ENCODE data around the gene PLA2G5. TPM values are rescaled to one million over a fixed set of nuclear protein-coding genes. Genes with fewer than 3 reads are reported as not detected.

Gene PLA2G5
- total and polyA plus RNA-seq, 2 of the 4 experiments (the other 2 are of a cell fraction), result not detected

GRCh38 chr1:20031161-20031560, 38.8 kb upstream of the PLA2G5 start:
- Histone ChIP-seq H3K9me1 (ENCODE audit: insufficient read depth, low read length) (no peaks in the 10 kb centered on the region), H2BK120ac (ENCODE audit: low read depth, low read length) (no peak overlapping the region), H2BK5ac (ENCODE audit: low read depth, low read length, poor library complexity, severe bottlenecking) (no peak overlapping the region), H2AK9ac (replicated peaks; ENCODE audit: low read depth, low read length, poor library complexity) (no peak overlapping the region), H3K4me3 (ENCODE audit: insufficient read depth, low read depth, low read length) (no peak overlapping the region), H3K27me3 (ENCODE audit: control insufficient read depth, insufficient read depth, low read length) (peaks cover 14% of the 10 kb centered on the region), H3K18ac (ENCODE audit: low read depth, low read length) (no peak overlapping the region), H2BK15ac (ENCODE audit: low read depth, low read length) (no peak overlapping the region), H3K79me1 (ENCODE audit: low read depth in 1 of 2, low read length in 2 of 2) (no peaks in the 10 kb centered on the region), H3K4me1 (ENCODE audit: control insufficient read depth, insufficient read depth, low read length) (no peaks in the 10 kb centered on the region), H3K27ac (ENCODE audit: insufficient read depth, low read length) (no peak overlapping the region), H3K56ac (ENCODE audit: extremely low read depth, insufficient read depth, low read length) (no peak overlapping the region), H3K36me3 (ENCODE audit: control insufficient read depth, insufficient read depth, low read length) (no peaks in the 10 kb centered on the region), H2AFZ (replicated peaks; ENCODE audit: low read length, poor library complexity) (no peak overlapping the region), H3K23ac (ENCODE audit: low read depth, low read length) (no peak overlapping the region), H3K9me3 (ENCODE audit: control insufficient read depth, insufficient read depth, low read length) (no peaks in the 10 kb centered on the region), H3K14ac (replicated peaks; ENCODE audit: low read depth, low read length) (no peak overlapping the region), H4K20me1 (ENCODE audit: insufficient read depth, low read length) (no peaks in the 10 kb centered on the region), H4K5ac (ENCODE audit: low read depth, low read length) (no peak overlapping the region), H4K8ac (ENCODE audit: low read depth in 2 of 2, low read length in 2 of 2) (no peak overlapping the region), H4K91ac (ENCODE audit: insufficient read depth, low read depth, low read length) (no peak overlapping the region), H2BK20ac (ENCODE audit: low read depth, low read length) (no peak overlapping the region), H3K4me2 (ENCODE audit: low read depth, low read length) (no peak overlapping the region), H3K4ac (ENCODE audit: low read depth, low read length) (no peak overlapping the region), H3K9ac (ENCODE audit: low read depth, low read length) (no peak overlapping the region), H2AK5ac (ENCODE audit: low read depth, low read length) (no peak overlapping the region)
- ChIA-PET POLR2A (ENCODE audit: unreplicated experiment) (no interaction called here), CTCF (no interaction called here)
- dilution Hi-C loops (cut with HindIII; ENCODE audit: low sequenced_read_pairs, unreplicated experiment), result no loop called here
- no peak for TF ChIP-seq USF2 (IDR thresholded peaks at IDR 0.05; ENCODE audit: low read depth, low read length)
- TF ChIP-seq CEBPB (IDR thresholded peaks at IDR 0.05; ENCODE audit: low read depth, low read length), result no peak
- TF ChIP-seq ELK1 (IDR thresholded peaks at IDR 0.05; ENCODE audit: borderline replicate concordance, low read depth, low read length), result no peak
- TF ChIP-seq NFE2L2 (IDR thresholded peaks at IDR 0.05; ENCODE audit: low read depth, low read length), result no peak
- TF ChIP-seq POLR2A (IDR thresholded peaks at IDR 0.05; ENCODE audit: low read depth, low read length), result no peak
- no peak for TF ChIP-seq RAD21 (IDR thresholded peaks at IDR 0.05; ENCODE audit: low read length)
- no peak for TF ChIP-seq MAFK (IDR thresholded peaks at IDR 0.05; ENCODE audit: low read depth, low read length)
- TF ChIP-seq MAZ (IDR thresholded peaks at IDR 0.05; ENCODE audit: borderline replicate concordance, low read depth, low read length), result no peak
- TF ChIP-seq CHD1 (IDR thresholded peaks at IDR 0.05; ENCODE audit: low read depth, low read length), result no peak
- TF ChIP-seq FOS (IDR thresholded peaks at IDR 0.05; ENCODE audit: low read depth, low read length), result no peak
- no peak for TF ChIP-seq CTCF (conservative IDR thresholded peaks at IDR 0.05; ENCODE audit: low read depth, low read length)
- TF ChIP-seq SMC3 (IDR thresholded peaks at IDR 0.05; ENCODE audit: low read depth, low read length), result no peak
- no peak for TF ChIP-seq RFX5 (IDR thresholded peaks at IDR 0.05; ENCODE audit: low read depth, low read length)
- no peak for TF ChIP-seq BHLHE40 (IDR thresholded peaks at IDR 0.05; ENCODE audit: low read depth, low read length)
- TF ChIP-seq MXI1 (IDR thresholded peaks at IDR 0.05; ENCODE audit: borderline replicate concordance, low read depth, low read length), result no peak
- TF ChIP-seq RCOR1 (IDR thresholded peaks at IDR 0.05; ENCODE audit: insufficient replicate concordance, low read length), result no peak
- no TSS peak for BruUV-seq (replicated peaks)
- DNase-seq (no peak), ATAC-seq (ENCODE audit: low read depth) (no peak)
- in situ Hi-C loops (cut with MboI; ENCODE audit: low sequenced_read_pairs), result no loop called here
- intact Hi-C loops (cut with micrococcal nuclease), result no loop called here
- WGBS, 2 experiments (ENCODE audit: extremely low coverage in 2 of 2, insufficient read length in 1 of 2), result 69% methylated on average over 5 of the region's 5 CpGs; no CpG with 5 or more reads in 1 of the 2 experiments

Measured in IMR-90 (cell line).